Measurements from ENCODE around the gene SPA17.

- no peak for TF ChIP-seq CTCF (IDR thresholded peaks at IDR 0.05)
- TF ChIP-seq POLR2A (IDR thresholded peaks at IDR 0.05): no peak
- no peak for TF ChIP-seq EP300 (IDR thresholded peaks at IDR 0.05)
- no peak for TF ChIP-seq POLR2AphosphoS5 (IDR thresholded peaks at IDR 0.05)
Observed at GRCh38 chr11:124643042-124643604, 30.6 kb upstream of the SPA17 start.
